H9 (cell line): ENCODE results near the gene LRP10. TPM values are rescaled to one million over a fixed set of nuclear protein-coding genes. Genes with fewer than 3 reads are reported as not detected.

Experiments
- DNase-seq: peaks from one replicate; pipeline ENCODE4 v3.0.0-alpha.2; 2017
- H2AFZ ChIP-seq: one replicate; pipeline ENCODE4 v1.6.1; 2013; ENCODE audit warnings: mild to moderate bottlenecking, low read length, control low read depth, moderate library complexity
- H2AK5ac ChIP-seq: 2 replicates; pipeline ENCODE4 v1.6.1; 2013; ENCODE audit warnings: low read length, control low read depth, mixed read lengths; ENCODE audit not compliant: insufficient read length
- H2BK120ac ChIP-seq: one replicate; pipeline ENCODE4 v1.6.1; 2013; ENCODE audit warnings: low read depth, mild to moderate bottlenecking, low read length, control low read depth, inconsistent platforms; ENCODE audit not compliant: poor library complexity, severe bottlenecking
- H2BK12ac ChIP-seq: 2 replicates; pipeline ENCODE4 v1.6.1; 2013; ENCODE audit warnings: low read length, control low read depth, mixed read lengths, low read depth; ENCODE audit not compliant: insufficient read length
- H2BK15ac ChIP-seq: 2 replicates; pipeline ENCODE4 v1.6.1; 2013; ENCODE audit warnings: low read depth, low read length, control low read depth
- H2BK20ac ChIP-seq: one replicate; pipeline ENCODE4 v1.6.1; 2013; ENCODE audit warnings: low read depth, mild to moderate bottlenecking, low read length, control low read depth, inconsistent platforms; ENCODE audit not compliant: poor library complexity, severe bottlenecking
- H2BK5ac ChIP-seq: 2 replicates; pipeline ENCODE4 v1.6.1; 2013; ENCODE audit warnings: low read length, control low read depth, mixed read lengths; ENCODE audit not compliant: insufficient read length
- H3K14ac ChIP-seq: 2 replicates; pipeline ENCODE4 v1.6.1; 2013; ENCODE audit warnings: low read length, control low read depth; ENCODE audit not compliant: insufficient read depth
- H3K18ac ChIP-seq: 2 replicates; pipeline ENCODE4 v1.6.1; 2013; ENCODE audit warnings: low read depth, mild to moderate bottlenecking, mixed read lengths, low read length, control low read depth; ENCODE audit not compliant: insufficient read length
- H3K23ac ChIP-seq: 2 replicates; pipeline ENCODE4 v1.6.1; 2013; ENCODE audit warnings: low read length, control low read depth, mixed read lengths, low read depth; ENCODE audit not compliant: insufficient read length
- H3K23me2 ChIP-seq: 2 replicates; pipeline ENCODE4 v1.6.1; 2013; ENCODE audit warnings: low read depth, mild to moderate bottlenecking, mixed read lengths, low read length, control low read depth; ENCODE audit not compliant: insufficient read length, poor library complexity, severe bottlenecking
- H3K27ac ChIP-seq: 2 replicates; pipeline ENCODE4 v1.5.1; 2013; ENCODE audit warnings: low read length, control low read depth, mixed read lengths, low read depth; ENCODE audit not compliant: insufficient read length
- H3K27me3 ChIP-seq: 2 replicates; pipeline ENCODE4 v1.6.1; 2013; ENCODE audit warnings: low read length, control low read depth, inconsistent platforms; ENCODE audit not compliant: insufficient read depth
- H3K4ac ChIP-seq: 2 replicates; pipeline ENCODE4 v1.6.1; 2013; ENCODE audit warnings: low read depth, mild to moderate bottlenecking, control low read depth, inconsistent platforms, low read length, moderate library complexity
- H3K4me1 ChIP-seq: 2 replicates; pipeline ENCODE4 v1.6.1; 2013; ENCODE audit warnings: low read length, control low read depth, inconsistent platforms; ENCODE audit not compliant: insufficient read depth
- H3K4me2 ChIP-seq: 2 replicates; pipeline ENCODE4 v1.6.1; 2013; ENCODE audit warnings: low read length, control low read depth, mixed read lengths; ENCODE audit not compliant: insufficient read length, insufficient read depth
- H3K56ac ChIP-seq: 2 replicates; pipeline ENCODE4 v1.6.1; 2013; ENCODE audit warnings: low read depth, mild to moderate bottlenecking, mixed read lengths, low read length, control low read depth; ENCODE audit not compliant: insufficient read length
- H3K79me1 ChIP-seq: 2 replicates; pipeline ENCODE4 v1.6.1; 2013; ENCODE audit warnings: low read depth, mild to moderate bottlenecking, moderate library complexity, low read length, control low read depth, inconsistent platforms; ENCODE audit not compliant: insufficient read depth, poor library complexity, severe bottlenecking
- H3K79me2 ChIP-seq: 2 replicates; pipeline ENCODE4 v1.6.1; 2013; ENCODE audit warnings: low read length, control low read depth, inconsistent platforms; ENCODE audit not compliant: insufficient read depth
- H3K9ac ChIP-seq: 2 replicates; pipeline ENCODE4 v1.6.1; 2013; ENCODE audit warnings: low read length, control low read depth, mixed read lengths; ENCODE audit not compliant: insufficient read length; ENCODE audit errors: extremely low read depth
- H3K9me3 ChIP-seq: one replicate; pipeline ENCODE4 v1.6.1; 2013; ENCODE audit warnings: low read depth, low read length, inconsistent platforms; ENCODE audit not compliant: control insufficient read depth
- H3T11ph ChIP-seq: one replicate; pipeline ENCODE4 v1.6.1; 2013; ENCODE audit warnings: mild to moderate bottlenecking, low read length, control low read depth, inconsistent platforms
- H4K20me1 ChIP-seq: one replicate; pipeline ENCODE4 v1.6.1; 2013; ENCODE audit not compliant: control insufficient read depth, insufficient read length, insufficient read depth
- H4K5ac ChIP-seq: 2 replicates; pipeline ENCODE4 v1.6.1; 2013; ENCODE audit warnings: low read depth, mild to moderate bottlenecking, mixed read lengths, low read length, control low read depth; ENCODE audit not compliant: insufficient read length
- H4K8ac ChIP-seq: replicated peaks from 2 replicates; pipeline ENCODE4 v1.6.1; 2013; ENCODE audit warnings: low read length, control low read depth, mixed read lengths, low read depth; ENCODE audit not compliant: insufficient read length
- H4K91ac ChIP-seq: 2 replicates; pipeline ENCODE4 v1.6.1; 2013; ENCODE audit warnings: low read depth, mild to moderate bottlenecking, moderate library complexity, mixed read lengths, low read length, control low read depth; ENCODE audit not compliant: insufficient read length
- H3K27ac Mint-ChIP-seq, 3 experiments: 2 replicates in 2 of 3; 3 replicates in 1 of 3; pipeline ENCODE4 v1.8.0; 2020 to 2021; ENCODE audit warnings: mixed read lengths in 3 of 3, mild to moderate bottlenecking in 1 of 3, moderate library complexity in 1 of 3
- H3K27me3 Mint-ChIP-seq: 2 replicates; pipeline ENCODE4 v1.8.0; 2021; ENCODE audit warnings: low read depth, mild to moderate bottlenecking, moderate library complexity, mixed read lengths
- H3K36me3 Mint-ChIP-seq, 3 experiments: 2 replicates in 2 of 3; 3 replicates in 1 of 3; pipeline ENCODE4 v1.8.0; 2020 to 2021; ENCODE audit warnings: low read depth in 3 of 3, mixed read lengths in 3 of 3; ENCODE audit not compliant: insufficient read depth in 1 of 3
- H3K4me1 Mint-ChIP-seq, 2 experiments: 2 replicates each; pipeline ENCODE4 v1.8.0; 2020; ENCODE audit warnings: mixed read lengths in 2 of 2
- H3K4me3 Mint-ChIP-seq, 2 experiments: 2 replicates in 1 of 2; 3 replicates in 1 of 2; pipeline ENCODE4 v1.8.0; 2020 to 2021; ENCODE audit warnings: mild to moderate bottlenecking in 2 of 2, mixed read lengths in 2 of 2, moderate library complexity in 1 of 2
- H3K9me3 Mint-ChIP-seq, 2 experiments: 2 replicates in 1 of 2; 3 replicates in 1 of 2; pipeline ENCODE4 v1.8.0; 2020; ENCODE audit warnings: mild to moderate bottlenecking in 2 of 2, mixed read lengths in 2 of 2, moderate library complexity in 1 of 2
- CTCF ChIP-seq: fragments of 200-600 bp; sonication (generic); conservative IDR thresholded peaks from 3 replicates; pipeline ENCODE4 v1.8.0; 2021; ENCODE audit warnings: antibody characterized with exemption, mild to moderate bottlenecking
- WGBS: extraction: QIAGEN DNeasy Blood & Tissue Kit; methylation state at CpG from one replicate; pipeline ENCODE4 v1.1.7; 2013; ENCODE audit warnings: missing lambda C conversion rate, low lambda C conversion rate, mixed read lengths; ENCODE audit not compliant: insufficient read length; ENCODE audit errors: extremely low coverage; 5-methylcytosine and 5-hydroxymethylcytosine counted together
- total RNA-seq: library from RNA; stranded (reverse); gene quantifications from 2 replicates; pipeline ENCODE4 v1.2.1, GENCODE V29; 2021

The LRP10 gene
- total RNA-seq, 1 experiment from 2014 or later: 13.3 TPM

GRCh38 chr14:22922294-22922693, 50.8 kb downstream of the LRP10 start:
- no peak overlapping the region for H4K5ac ChIP-seq
- peaks cover 0 to 3% of the 10 kb centered on the region in 2 experiments; a peak in 1 of 5 replicates for H3K9me3 Mint-ChIP-seq
- no peak for TF ChIP-seq CTCF
- no peak overlapping the region for H4K91ac ChIP-seq
- no peaks in the 10 kb centered on the region for H3K27me3 ChIP-seq
- no peak overlapping the region for H3K18ac ChIP-seq
- no peak overlapping the region for H2AK5ac ChIP-seq
- no peak overlapping the region for H3K14ac ChIP-seq
- H3T11ph ChIP-seq: no peak overlapping the region
- no peak overlapping the region for H2AFZ ChIP-seq
- WGBS: no CpG with 5 or more reads among the region's 2 CpGs
- no peaks in the 10 kb centered on the region for H3K9me3 ChIP-seq
- H2BK20ac ChIP-seq: no peak overlapping the region
- H3K4ac ChIP-seq: no peak overlapping the region
- no peak for DNase-seq
- peaks cover 55 to 75% (median 74%) of the 10 kb centered on the region in 3 experiments for H3K36me3 Mint-ChIP-seq
- H3K27me3 Mint-ChIP-seq: no peaks in the 10 kb centered on the region; the same call in 1 of the 2 replicates
- H2BK120ac ChIP-seq: no peak overlapping the region
- no peak overlapping the region for H3K4me3 Mint-ChIP-seq
- no peak overlapping the region for H3K27ac ChIP-seq
- H2BK5ac ChIP-seq: no peak overlapping the region
- peaks cover 9% of the 10 kb centered on the region for H3K23me2 ChIP-seq
- H2BK15ac ChIP-seq: no peak overlapping the region
- peaks cover 3% of the 10 kb centered on the region; the same call in 1 of the 2 replicates for H3K79me2 ChIP-seq
- H2BK12ac ChIP-seq: no peak overlapping the region
- peaks cover 3% of the 10 kb centered on the region; the same call in 1 of the 2 replicates for H3K4me1 ChIP-seq
- H3K9ac ChIP-seq: no peak overlapping the region
- H3K27ac Mint-ChIP-seq: no peak overlapping the region
- H3K4me1 Mint-ChIP-seq: peaks cover 16 to 18% of the 10 kb centered on the region in 2 experiments
- H4K20me1 ChIP-seq: no peaks in the 10 kb centered on the region
- no peak overlapping the region for H3K4me2 ChIP-seq
- no peak overlapping the region for H3K56ac ChIP-seq
- H3K79me1 ChIP-seq: peaks cover 3% of the 10 kb centered on the region
- H4K8ac ChIP-seq: no peak overlapping the region
- H3K23ac ChIP-seq: no peak overlapping the region
